Measurements from ENCODE around the gene ALOX5. TPM values are rescaled to one million over a fixed set of nuclear protein-coding genes. Genes with fewer than 3 reads are reported as not detected.

Gene ALOX5
- total and polyA plus RNA-seq, 8 donors, result 3.2 to 39.6 (median 9.2) TPM

DNA sequence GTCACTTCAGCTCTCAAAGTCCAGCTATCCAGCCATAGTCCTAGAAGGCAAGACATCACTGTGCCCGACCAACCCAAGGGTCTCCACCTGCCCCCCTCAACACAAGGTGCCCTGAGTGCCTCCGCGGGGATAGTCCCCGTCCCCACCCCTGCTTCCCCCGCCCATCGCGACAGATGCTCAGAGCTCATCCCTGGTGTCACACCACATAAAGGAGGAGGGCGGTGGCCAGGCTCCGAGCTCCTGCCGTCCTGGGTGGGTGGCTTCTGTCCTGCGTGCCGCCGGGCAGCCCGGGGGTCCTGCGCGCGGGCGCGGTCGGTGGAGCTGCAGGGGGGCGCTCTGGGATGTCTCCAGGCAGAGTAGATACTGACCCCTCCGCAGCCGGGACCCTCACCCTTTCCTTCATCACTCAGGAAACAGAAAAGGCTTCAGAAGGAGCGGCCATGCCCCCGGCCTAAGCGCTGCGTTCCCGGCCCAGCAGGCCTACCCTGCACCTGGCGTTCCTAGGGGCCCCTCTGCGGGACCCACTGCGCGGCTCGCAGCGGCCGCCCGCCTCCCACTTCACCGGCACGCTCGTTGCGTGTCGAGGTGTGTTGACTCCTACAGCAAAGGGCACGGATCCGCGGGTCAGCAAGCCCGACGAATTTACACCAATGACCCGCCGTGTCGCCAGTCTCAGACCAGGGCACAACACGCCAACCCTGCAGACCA lies 53.4 kb downstream of the ALOX5 start:
- Histone ChIP-seq H3K4me3 (no peak overlapping the region), H3K9me3 (no peaks in the 10 kb centered on the region), H3K36me3 (no peaks in the 10 kb centered on the region), H3K27me3 (peaks cover 0 to 25% (median 0%) of the 10 kb centered on the region in 3 donors), H3K4me1 (peaks cover 0 to 19% (median 6%) of the 10 kb centered on the region in 4 donors), H3K27ac (no peak overlapping the region)
- TF ChIP-seq POLR2AphosphoS5 (IDR thresholded peaks at IDR 0.05) (no peak), POLR2A (IDR thresholded peaks at IDR 0.05) (no peak), EP300 (IDR thresholded peaks at IDR 0.05) (no peak)
- TF ChIP-seq, protein P1, sequence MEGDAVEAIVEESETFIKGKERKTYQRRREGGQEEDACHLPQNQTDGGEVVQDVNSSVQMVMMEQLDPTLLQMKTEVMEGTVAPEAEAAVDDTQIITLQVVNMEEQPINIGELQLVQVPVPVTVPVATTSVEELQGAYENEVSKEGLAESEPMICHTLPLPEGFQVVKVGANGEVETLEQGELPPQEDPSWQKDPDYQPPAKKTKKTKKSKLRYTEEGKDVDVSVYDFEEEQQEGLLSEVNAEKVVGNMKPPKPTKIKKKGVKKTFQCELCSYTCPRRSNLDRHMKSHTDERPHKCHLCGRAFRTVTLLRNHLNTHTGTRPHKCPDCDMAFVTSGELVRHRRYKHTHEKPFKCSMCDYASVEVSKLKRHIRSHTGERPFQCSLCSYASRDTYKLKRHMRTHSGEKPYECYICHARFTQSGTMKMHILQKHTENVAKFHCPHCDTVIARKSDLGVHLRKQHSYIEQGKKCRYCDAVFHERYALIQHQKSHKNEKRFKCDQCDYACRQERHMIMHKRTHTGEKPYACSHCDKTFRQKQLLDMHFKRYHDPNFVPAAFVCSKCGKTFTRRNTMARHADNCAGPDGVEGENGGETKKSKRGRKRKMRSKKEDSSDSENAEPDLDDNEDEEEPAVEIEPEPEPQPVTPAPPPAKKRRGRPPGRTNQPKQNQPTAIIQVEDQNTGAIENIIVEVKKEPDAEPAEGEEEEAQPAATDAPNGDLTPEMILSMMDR (IDR thresholded peaks at IDR 0.05), result no peak
- intact Hi-C loops (cut with DNase I; ENCODE audit: low total_unique reads), result no loop called here
- WGBS, 5 donors, result 38 to 79% (median 51%) methylated on average over 14 to 50 of the region's 50 CpGs
- DNase-seq, result no peak

DNA sequence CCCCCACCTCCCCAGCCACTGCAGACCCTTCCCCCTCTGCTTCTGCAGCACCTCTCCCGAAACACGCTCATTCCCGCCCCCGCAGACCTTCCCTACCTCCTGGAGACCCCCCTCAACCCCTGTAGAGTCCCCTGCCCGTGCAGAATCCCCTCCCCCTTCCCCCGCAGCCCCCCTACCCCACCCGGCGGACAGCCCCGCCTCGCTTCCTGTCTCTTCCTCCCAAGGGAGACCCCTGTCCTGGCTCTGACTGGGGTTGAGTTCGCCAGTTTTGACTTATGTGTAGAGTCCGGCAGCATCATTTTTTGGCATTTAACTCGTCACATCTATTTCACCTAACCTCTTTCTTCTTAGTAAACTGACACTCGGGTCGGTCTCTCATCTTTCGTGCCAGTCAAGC lies 54.0 kb downstream of the ALOX5 start:
- no peak overlapping the region for H3K27ac ChIP-seq
- H3K9me3 ChIP-seq, result no peaks in the 10 kb centered on the region
- DNase-seq, result peak in 1 of 2 donors; percentile 34
- TF ChIP-seq POLR2A (IDR thresholded peaks at IDR 0.05) (no peak), POLR2AphosphoS5 (IDR thresholded peaks at IDR 0.05) (no peak), EP300 (IDR thresholded peaks at IDR 0.05) (no peak)
- TF ChIP-seq, protein P1 (IDR thresholded peaks at IDR 0.05), result no peak
- WGBS, 5 donors, result 33 to 54% (median 49%) methylated on average over 16 of the region's 16 CpGs
- no peak overlapping the region for H3K4me3 ChIP-seq
- no peaks in the 10 kb centered on the region for H3K36me3 ChIP-seq
- H3K4me1 ChIP-seq, result peaks cover 0 to 19% (median 6%) of the 10 kb centered on the region in 4 donors
- peaks cover 0 to 25% (median 0%) of the 10 kb centered on the region in 3 donors for H3K27me3 ChIP-seq
- intact Hi-C loops (cut with DNase I; ENCODE audit: low total_unique reads), result no loop called here

DNA sequence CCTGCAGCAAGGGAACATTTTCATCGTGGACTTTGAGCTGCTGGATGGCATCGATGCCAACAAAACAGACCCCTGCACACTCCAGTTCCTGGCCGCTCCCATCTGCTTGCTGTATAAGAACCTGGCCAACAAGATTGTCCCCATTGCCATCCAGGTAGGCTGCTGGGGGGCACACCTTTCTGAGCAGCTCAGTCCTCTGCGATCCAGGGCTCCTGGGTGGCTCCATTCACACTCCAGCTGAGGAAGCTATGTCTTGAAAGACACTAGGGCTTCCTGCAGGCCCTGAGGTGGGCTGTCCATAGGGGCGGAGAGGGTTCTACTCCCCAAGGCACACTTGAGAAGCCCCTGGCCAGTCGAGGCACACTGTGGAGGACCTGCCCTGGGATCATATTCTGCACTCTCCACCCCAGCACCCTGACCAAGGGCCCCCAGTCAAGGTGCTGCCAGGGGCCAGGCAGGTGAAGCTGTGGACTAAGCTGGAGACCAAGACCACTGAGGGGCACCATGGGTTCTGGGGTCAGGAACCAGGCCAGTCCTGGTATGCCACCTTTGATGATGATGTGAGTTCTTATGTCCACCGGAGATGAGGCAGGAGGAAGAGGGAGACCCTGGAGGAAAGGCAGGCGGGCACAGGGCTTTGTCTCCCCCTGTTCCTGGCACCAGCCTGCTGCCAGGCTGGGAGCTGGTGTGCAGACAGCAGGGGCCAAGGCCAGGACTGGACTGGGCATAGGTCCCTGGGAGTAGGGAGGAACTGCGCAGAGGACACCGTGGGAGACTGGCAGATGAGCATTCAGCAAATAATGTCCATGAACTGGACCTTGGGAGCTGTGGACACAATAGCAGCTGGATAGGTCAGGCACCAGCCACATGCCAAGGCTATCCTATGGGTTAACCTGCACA lies 54.8 kb downstream of the ALOX5 start:
- Histone ChIP-seq H3K36me3 (no peaks in the 10 kb centered on the region), H3K4me1 (peaks cover 0 to 19% (median 6%) of the 10 kb centered on the region in 4 donors), H3K9me3 (no peaks in the 10 kb centered on the region), H3K27ac (no peak overlapping the region), H3K27me3 (peaks cover 0 to 25% (median 0%) of the 10 kb centered on the region in 3 donors), H3K4me3 (no peak overlapping the region)
- intact Hi-C loops (cut with DNase I; ENCODE audit: low total_unique reads), result no loop called here
- DNase-seq, result no peak
- TF ChIP-seq EP300 (IDR thresholded peaks at IDR 0.05) (no peak), POLR2AphosphoS5 (IDR thresholded peaks at IDR 0.05) (no peak), POLR2A (IDR thresholded peaks at IDR 0.05) (no peak)
- TF ChIP-seq, protein P1 (IDR thresholded peaks at IDR 0.05), result no peak
- WGBS, 5 donors, result 84 to 95% (median 87%) methylated on average over 8 to 10 of the region's 10 CpGs

DNA sequence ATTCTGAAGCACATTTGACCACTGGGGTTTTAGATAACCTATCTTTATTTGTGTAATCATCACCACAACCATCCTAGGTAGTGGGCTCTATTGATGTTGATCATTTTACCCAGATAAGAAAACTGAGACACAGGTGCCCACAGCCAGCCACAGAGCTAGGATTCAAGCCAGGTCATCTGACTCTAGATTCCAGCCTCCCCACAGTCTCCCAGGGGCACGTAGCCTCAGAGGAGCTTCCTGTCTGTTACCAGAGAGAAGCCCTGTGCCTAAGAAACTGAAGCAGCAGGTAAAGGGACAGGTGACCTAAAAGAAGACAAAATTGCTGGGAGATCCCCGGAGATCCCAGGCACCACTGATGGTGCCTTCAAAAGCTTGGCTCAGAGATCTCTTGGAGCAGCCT lies 55.8 kb downstream of the ALOX5 start:
- peaks cover 0 to 19% (median 6%) of the 10 kb centered on the region in 4 donors for H3K4me1 ChIP-seq
- H3K27ac ChIP-seq, result no peak overlapping the region

More for the DNA sequence above, 55.8 kb downstream of the ALOX5 start:
- no peak for DNase-seq
- intact Hi-C loops (cut with DNase I; ENCODE audit: low total_unique reads), result no loop called here
- no peaks in the 10 kb centered on the region for H3K36me3 ChIP-seq
- no peak overlapping the region for H3K4me3 ChIP-seq
- 68 to 84% (median 75%) methylated on average over 2 of the region's 2 CpGs for WGBS, 5 donors
- H3K9me3 ChIP-seq, result no peaks in the 10 kb centered on the region
- TF ChIP-seq, protein P1 (IDR thresholded peaks at IDR 0.05), result no peak
- no peak for TF ChIP-seq EP300 (IDR thresholded peaks at IDR 0.05)
- H3K27me3 ChIP-seq, result peaks cover 0 to 25% (median 0%) of the 10 kb centered on the region in 3 donors
